HCT116 (cell line): Measurements from ENCODE around the gene SNRNP25.

ENCODE experiments used
- ATF3 ChIP-seq: IDR thresholded peaks from 2 replicates; pipeline ENCODE4 v1.6.1; 2012
- CBX3 ChIP-seq: IDR thresholded peaks from 2 replicates; pipeline ENCODE4 v1.6.1; 2012; ENCODE audit warnings: low read depth
- CTCF ChIP-seq, 3 experiments: fragments of 200-600 bp in 1 of 3; sonication (generic) in 1 of 3; IDR thresholded peaks in 2 of 3; conservative IDR thresholded peaks in 1 of 3; 2 replicates each; pipeline ENCODE4 v1.5.1; 2012 to 2017; ENCODE audit warnings: low read depth in 2 of 3, low read length in 2 of 3, antibody characterized with exemption in 1 of 3, borderline replicate concordance in 1 of 3, control low read depth in 1 of 3, mild to moderate bottlenecking in 1 of 3, mixed read lengths in 1 of 3, mixed run types in 1 of 3, moderate library complexity in 1 of 3; ENCODE audit not compliant: insufficient read depth in 1 of 3
- EZH2 ChIP-seq: fragments of 200-600 bp; sonication (generic); IDR thresholded peaks from 2 replicates; pipeline ENCODE4 v1.6.1; 2017; ENCODE audit warnings: antibody characterized with exemption, mixed run types
- EZH2phosphoT487 ChIP-seq: fragments of 200-600 bp; IDR thresholded peaks from 2 replicates; pipeline ENCODE4 v1.6.1; 2018; ENCODE audit warnings: antibody characterized with exemption, borderline replicate concordance
- POLR2A ChIP-seq: IDR thresholded peaks from 2 replicates; pipeline ENCODE4 v1.7.0; 2011; ENCODE audit warnings: borderline replicate concordance; ENCODE audit not compliant: insufficient read depth, insufficient read length; ENCODE audit errors: extremely low read depth
- POLR2AphosphoS5 ChIP-seq: IDR thresholded peaks from 2 replicates; pipeline ENCODE4 v1.6.1; 2011; ENCODE audit warnings: mild to moderate bottlenecking, low read depth, low read length, moderate library complexity
- RAD21 ChIP-seq: IDR thresholded peaks from 2 replicates; pipeline ENCODE4 v1.6.1; 2012; ENCODE audit warnings: low read depth, mild to moderate bottlenecking
- SP1 ChIP-seq: IDR thresholded peaks from 2 replicates; pipeline ENCODE4 v1.6.1; 2012; ENCODE audit warnings: low read depth
- TCF7L2 ChIP-seq: IDR thresholded peaks from 2 replicates; pipeline ENCODE4 v1.7.0; 2011; ENCODE audit warnings: borderline replicate concordance, inconsistent platforms; ENCODE audit not compliant: insufficient read depth, insufficient read length; ENCODE audit errors: extremely low read depth
- YY1 ChIP-seq: IDR thresholded peaks from 2 replicates; pipeline ENCODE4 v1.6.1; 2011; ENCODE audit warnings: low read length, low read depth, moderate library complexity, mild to moderate bottlenecking; ENCODE audit not compliant: insufficient replicate concordance; ENCODE audit errors: extremely low read depth
- ZFX ChIP-seq: fragments of 450-650 bp; IDR thresholded peaks from 2 replicates; pipeline ENCODE4 v1.6.1; 2017
- TF ChIP-seq, protein P1 (sequence below): IDR thresholded peaks from 2 replicates; pipeline ENCODE4 v1.6.1; 2012; ENCODE audit warnings: low read depth

DNA sequence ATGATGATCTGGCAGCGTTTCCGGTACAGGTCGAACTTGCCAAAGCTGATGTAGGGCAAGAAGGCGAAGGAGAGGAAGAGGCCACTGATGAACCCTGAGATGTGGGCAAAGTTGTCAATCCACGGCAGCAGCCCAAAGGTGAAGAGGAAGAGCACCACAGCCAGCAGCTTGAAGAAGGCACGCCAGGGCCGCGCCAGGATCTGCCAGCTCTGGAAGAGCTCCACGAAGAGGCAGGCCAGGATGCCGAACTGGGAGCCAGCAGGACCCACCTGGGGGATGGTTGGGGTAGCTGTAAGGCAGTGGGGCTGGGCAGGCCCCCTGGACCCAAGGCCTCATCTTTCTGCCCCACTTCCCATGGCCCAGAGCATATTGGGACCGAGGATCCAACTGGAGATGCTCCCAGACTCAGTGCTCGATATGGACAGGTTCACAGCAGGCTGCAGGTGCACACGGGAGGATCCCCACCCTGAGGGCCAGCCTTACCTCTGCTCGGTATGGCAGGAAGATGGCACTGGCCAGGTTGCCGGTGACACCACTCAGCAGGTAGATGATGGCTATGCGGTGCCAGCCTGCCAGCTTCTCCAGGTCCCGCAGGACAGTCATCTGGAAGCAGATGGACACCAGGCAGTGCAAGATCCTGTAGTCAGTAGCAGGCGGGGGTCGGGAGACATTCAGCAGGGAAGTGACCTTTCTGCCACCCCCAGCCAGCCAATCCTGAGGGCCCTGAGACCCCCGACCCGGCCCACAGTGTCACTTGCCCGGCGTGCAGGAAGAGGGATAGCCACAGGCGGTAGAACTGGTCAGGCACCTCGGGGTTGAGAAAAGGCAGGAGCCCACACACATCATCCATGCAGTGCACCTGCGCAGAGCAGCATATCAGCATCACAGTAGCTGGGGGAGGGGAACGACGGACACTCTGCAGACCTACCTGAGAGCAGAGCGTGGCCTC lies 5.1 kb downstream of the SNRNP25 start:
- TF ChIP-seq EZH2 = no peak
- TF ChIP-seq CTCF (IDR thresholded peaks at IDR 0.05 in 2 of 3, conservative IDR thresholded peaks at IDR 0.05 in 1 of 3; ENCODE audit: borderline replicate concordance in 1 of 3, insufficient read depth in 1 of 3, low read depth in 2 of 3, low read length in 2 of 3) = no peak
- no peak for TF ChIP-seq CBX3
- TF ChIP-seq ATF3 = no peak
- no peak for TF ChIP-seq TCF7L2
- TF ChIP-seq POLR2A = no peak
- TF ChIP-seq ZFX = no peak
- no peak for TF ChIP-seq YY1
- no peak for TF ChIP-seq EZH2phosphoT487
- no peak for TF ChIP-seq RAD21
- no peak for TF ChIP-seq POLR2AphosphoS5
- TF ChIP-seq, protein P1, sequence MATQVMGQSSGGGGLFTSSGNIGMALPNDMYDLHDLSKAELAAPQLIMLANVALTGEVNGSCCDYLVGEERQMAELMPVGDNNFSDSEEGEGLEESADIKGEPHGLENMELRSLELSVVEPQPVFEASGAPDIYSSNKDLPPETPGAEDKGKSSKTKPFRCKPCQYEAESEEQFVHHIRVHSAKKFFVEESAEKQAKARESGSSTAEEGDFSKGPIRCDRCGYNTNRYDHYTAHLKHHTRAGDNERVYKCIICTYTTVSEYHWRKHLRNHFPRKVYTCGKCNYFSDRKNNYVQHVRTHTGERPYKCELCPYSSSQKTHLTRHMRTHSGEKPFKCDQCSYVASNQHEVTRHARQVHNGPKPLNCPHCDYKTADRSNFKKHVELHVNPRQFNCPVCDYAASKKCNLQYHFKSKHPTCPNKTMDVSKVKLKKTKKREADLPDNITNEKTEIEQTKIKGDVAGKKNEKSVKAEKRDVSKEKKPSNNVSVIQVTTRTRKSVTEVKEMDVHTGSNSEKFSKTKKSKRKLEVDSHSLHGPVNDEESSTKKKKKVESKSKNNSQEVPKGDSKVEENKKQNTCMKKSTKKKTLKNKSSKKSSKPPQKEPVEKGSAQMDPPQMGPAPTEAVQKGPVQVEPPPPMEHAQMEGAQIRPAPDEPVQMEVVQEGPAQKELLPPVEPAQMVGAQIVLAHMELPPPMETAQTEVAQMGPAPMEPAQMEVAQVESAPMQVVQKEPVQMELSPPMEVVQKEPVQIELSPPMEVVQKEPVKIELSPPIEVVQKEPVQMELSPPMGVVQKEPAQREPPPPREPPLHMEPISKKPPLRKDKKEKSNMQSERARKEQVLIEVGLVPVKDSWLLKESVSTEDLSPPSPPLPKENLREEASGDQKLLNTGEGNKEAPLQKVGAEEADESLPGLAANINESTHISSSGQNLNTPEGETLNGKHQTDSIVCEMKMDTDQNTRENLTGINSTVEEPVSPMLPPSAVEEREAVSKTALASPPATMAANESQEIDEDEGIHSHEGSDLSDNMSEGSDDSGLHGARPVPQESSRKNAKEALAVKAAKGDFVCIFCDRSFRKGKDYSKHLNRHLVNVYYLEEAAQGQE = no peak
- no peak for TF ChIP-seq SP1
